ENCODE data around the gene IL1RAP.

The IL1RAP gene

DNA sequence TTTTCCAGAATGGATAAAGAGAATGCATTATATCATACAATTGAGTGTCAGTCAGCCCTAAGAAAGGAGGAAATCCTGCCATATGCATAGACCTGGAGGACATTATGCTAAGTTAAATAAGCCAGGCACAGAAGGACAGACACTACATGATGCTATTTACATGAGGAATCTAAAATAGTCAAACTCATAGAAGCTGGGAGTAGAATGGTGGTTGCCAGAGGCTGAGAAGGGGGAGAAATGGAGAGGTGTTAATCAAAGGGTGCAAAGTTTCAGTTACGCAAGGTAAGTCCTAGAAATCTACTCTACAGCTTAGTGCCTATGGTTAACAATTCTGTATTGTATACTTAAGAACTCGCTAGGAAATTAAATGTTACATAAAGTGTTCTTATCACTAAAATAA, 66.5 kb downstream of the IL1RAP start:
- DNase-seq = no peak

DNA sequence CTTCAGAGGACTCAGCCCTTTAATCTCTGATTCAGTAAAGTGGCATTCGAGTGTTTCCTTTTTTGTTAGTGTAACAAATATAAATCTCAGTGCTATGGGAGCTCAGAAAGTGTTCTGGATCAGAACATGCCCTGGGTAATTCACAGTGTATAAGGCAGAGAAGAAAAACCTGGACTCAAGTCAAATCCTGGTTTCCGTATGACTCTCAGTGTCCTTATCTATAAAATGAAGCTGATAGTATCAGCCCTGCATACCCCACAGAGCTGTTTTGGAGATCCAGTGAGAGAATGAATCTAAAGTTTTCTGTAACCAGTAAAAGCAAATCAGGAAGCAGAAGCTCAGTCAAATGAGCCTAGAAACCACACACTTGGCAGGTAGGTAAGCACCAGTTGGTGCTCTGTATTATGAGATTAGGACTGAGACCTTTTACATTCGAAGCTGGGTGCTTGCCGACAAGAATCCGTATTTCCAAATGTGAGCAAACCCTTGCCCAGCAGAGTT, 67.2 kb downstream of the IL1RAP start:
- no peak for DNase-seq

GRCh38 chr3:190582667-190583066, 68.8 kb downstream of the IL1RAP start:
- DNase-seq = no peak

- peak; percentile 21 for DNase-seq
These were observed 72.1 kb downstream of the IL1RAP start for GRCh38 chr3:190585805-190586630.

DNA sequence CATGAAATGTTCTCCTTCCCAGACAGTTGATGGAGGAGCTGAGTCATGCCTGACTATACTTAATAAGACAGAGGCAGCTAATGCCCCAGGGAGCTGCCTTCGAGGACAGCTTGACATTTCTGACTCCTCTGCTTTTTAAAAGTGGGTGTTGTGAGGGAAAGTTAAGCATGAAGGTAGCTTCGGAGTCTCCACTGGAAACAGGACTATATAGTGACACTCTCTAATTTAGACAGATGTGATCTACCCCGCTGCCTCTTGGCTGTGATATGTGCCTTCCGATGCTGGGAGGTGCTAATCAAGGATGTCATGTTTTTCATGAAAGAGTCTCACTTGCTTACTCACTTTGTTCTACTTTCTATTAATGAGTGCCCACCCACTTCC, 72.7 kb downstream of the IL1RAP start:
- DNase-seq = peak; percentile 27

DNA sequence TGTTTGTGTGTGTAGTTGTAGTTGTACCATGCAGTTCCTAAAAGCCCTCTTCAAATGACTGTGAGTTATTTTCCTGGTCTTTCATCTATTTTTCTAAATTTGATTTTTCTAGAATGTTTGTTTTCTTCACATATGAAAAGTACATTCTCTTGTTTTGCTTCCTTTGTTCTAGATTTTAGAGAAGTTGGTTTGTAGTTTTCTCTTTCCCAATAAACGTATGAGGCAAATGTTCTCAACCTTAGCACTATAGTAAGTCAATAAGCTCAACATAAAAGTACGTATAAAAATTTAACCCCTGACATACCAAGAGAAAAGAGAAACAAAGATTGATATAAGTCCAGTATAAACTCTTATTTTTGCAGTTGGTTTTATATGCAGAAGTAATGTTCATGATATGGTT, 74.7 kb downstream of the IL1RAP start:
- DNase-seq = no peak

GRCh38 chr3:190589326-190589725, 75.4 kb downstream of the IL1RAP start:
- no peak for DNase-seq

DNA sequence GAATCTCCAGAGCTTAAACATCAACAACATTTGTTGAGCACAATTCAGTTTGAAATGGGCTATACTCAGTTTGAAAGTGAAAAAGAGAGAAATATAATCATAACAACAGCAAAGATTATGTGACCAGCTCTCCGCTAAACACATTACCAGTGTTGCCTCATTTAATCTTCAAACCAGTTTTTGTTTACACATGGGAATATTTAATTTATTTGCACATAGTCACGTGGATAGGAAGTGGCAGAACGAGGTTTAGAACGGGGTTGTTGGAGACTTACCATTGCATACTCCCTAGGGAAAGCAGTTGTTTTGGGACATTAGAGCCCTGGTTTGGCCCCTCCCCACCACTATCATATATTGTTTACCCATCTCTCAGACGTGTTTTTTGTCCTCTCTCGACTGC, 77.2 kb downstream of the IL1RAP start:
- DNase-seq = no peak

- no peak for DNase-seq
These were observed 79.2 kb downstream of the IL1RAP start for GRCh38 chr3:190593075-190593474.

DNA sequence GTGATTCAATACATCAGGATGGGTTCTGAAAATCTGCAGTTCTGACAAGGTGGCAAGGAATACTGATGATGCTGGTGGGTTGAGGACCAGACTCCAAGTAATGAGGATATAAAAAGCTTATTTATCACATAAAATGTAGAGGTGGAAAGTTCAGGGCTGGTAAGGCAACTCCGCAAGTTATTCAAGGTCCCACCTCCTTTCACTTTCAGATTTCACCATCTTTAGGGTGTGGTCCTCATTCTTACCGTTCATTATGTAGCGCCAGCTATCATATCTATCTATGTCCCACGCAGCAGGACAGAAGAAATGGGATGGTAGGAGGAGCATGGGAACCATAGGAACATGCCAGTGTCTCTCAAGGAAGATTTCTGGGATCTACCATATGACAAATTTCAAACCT, 80.3 kb downstream of the IL1RAP start:
- no peak for DNase-seq

DNA sequence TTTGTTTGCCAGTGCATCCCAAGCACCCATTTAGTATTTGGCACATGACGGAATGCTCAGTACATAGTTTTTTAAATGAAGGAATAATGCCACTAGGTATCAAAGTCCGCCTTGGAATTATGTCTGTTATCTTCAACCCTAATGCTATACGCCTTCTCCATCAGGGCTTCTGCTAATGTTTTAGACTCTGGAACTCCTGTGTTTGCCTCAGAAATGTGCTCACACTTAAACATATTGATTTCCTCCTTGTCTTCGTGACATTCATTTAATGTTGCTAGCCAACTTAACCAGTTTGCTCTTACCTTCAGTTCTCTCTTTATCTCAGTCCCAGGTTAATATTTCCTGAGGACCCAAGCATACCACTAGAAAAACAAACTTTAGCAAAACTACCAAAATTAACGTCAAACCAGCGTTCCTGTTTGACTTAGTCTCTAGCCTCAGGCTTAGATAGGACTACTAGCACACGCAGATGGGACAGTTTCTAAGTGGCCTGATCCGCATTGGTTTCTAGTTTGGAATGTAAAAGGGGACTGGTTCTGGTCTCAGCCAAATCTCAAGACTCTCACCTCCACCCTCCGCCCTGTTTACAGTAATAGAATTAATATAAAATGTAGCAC, 81.4 kb downstream of the IL1RAP start:
- DNase-seq = no peak

GRCh38 chr3:190595807-190596206, 81.9 kb downstream of the IL1RAP start:
- DNase-seq = no peak

DNA sequence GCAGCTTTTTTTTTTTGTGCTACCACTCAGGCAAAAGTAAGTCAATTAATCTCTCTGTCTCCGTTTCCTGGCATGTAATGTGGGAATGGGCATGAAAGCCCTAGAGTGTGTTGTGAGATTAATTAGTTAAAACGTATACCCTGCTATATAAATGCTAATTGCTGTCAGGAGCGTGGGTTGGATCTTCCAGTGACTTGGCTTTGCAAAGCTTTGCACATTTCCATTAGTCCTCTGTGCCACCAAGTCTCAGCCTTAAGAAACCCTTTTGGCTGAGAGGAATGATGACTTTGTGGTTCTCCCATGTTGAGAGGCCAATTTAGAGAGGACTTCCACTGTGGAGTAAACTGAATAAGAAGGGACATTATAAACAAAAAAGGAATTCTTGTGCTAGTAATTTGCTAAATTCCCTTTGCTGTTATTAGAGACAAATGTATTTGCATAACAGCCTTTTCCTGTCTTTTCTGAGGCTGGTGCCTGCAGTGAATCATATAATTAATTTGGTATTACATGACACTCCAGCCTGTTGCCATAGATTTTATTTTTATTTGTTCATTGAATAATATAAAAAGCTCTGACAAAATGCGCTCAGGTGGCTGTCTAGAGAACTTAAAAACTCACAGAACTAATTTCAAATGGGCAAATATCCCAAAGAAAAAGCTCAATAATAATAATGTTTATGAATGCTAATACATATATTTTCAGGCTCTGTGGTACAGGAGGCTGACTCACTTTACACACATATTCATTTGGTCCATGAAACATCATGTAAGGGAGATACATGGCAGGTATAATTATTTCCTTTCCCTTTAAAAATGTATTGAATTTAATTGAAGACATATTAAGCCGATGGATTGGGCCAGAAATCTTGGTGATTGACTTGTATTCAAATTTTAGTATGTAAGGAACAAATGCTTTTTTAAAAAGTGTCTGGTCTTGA, 82.7 kb downstream of the IL1RAP start:
- no peak for DNase-seq

DNA sequence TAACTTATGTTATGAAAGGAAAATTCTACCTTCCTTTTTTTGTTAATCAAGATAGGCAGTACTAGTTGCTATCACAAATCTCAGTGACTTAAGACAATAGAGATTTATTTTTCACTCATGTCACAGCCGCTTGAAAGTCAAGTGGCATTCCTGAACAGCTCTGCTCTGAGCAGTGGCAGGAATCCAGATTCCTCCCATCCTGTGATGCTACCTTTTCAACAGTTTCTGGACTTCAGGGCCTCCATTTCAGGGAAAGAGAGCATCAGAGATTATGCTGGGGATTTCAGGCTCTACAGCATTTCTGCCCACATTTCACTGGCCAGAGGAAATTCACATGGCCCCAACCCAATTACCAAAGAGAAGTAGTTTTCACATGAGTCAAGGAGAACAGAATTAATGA, 83.4 kb downstream of the IL1RAP start:
- DNase-seq = no peak

- no peak for DNase-seq
These were observed 87.7 kb downstream of the IL1RAP start for GRCh38 chr3:190601622-190602021.

- DNase-seq = no peak
These were observed 91.5 kb downstream of the IL1RAP start for GRCh38 chr3:190605385-190605784.

GRCh38 chr3:190606596-190606995, 92.7 kb downstream of the IL1RAP start:
- DNase-seq = no peak

DNA sequence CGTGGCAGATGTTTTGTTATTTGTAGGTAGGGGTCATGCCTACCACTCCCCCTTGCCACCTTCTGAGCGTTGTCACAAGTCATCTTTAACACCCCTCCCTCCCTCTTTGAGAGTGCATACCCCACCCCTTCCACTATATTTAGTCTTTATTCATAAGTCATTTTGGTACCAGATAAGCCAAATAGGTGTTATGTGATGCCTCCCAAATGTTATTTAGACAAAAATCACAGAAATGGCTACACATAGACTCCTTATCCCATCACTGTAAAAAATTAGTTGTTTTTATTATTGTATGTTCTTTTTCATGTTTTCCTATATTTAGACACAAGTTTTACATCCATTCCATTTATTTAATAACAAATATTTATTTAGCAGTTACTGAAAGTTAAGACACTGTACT, 93.1 kb downstream of the IL1RAP start:
- DNase-seq = no peak

- DNase-seq = no peak
These were observed 95.1 kb downstream of the IL1RAP start for GRCh38 chr3:190608850-190609589.

DNA sequence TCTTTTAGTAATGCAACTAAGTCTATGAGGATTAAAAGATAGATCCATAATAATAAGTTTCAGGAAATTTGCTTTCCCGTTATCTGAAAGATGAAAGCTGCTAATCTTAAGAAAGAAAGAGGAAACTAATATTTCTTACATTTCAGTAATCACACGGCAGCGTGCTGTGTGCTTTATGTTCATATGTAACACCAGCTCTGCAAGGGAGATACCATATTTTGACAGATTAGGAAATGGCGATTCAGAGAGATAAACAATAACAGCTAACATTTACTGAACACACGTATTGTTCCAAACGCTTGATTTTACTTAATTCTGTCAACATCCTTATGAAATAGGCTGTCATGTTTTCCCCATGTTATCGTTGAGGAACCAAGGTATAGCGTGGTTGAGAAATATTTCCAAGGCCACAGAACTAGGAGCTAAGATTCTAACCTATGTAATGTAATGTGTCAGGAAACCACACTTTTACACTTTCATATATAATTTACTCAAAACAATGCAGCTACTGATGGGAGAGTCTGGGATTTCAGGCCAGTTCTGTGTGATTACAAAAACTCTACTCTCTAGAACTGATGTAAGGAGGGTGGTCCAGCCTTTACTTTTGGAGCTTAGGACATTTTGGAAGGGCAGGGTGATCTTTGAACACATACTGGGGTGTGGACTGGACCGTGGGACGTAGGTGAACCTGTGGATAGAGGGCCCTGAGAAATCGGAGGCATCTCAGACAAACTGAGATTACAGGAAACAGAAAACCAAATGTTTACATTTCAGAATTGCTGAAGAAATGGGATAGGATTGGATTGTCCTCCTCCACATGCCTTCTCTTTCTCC, 100.6 kb downstream of the IL1RAP start:
- no peak for DNase-seq

DNA sequence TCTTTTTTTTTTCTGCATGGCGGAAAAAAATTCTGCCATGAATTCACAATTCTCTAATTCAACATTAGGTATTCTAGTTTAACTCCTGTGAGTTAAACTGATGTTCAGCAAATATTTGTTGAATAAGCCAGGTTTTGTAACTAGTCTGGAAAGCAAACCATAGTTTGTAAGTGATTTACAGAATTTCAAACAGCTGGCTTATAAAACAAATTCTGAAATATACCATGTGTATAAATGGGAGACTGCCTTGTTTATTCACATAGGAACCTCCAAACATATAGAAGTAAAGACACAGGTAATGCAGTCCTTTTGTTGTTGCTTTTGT, 101.1 kb downstream of the IL1RAP start:
- DNase-seq = no peak

- no peak for DNase-seq
These were observed 101.7 kb downstream of the IL1RAP start for GRCh38 chr3:190615607-190616006.
